Measurements from ENCODE around the gene EYS. TPM values are rescaled to one million over a fixed set of nuclear protein-coding genes. Genes with fewer than 3 reads are reported as not detected.

Gene EYS
- total and polyA plus RNA-seq, 9 of the 15 experiments (the other 6 are each of a cell fraction or from before 2014, with no cell fraction given) = 0.03 to 0.36 (median 0.10) TPM; not detected in 2

- Histone ChIP-seq H3K27me3 (ENCODE audit: control insufficient read depth in 2 of 2, insufficient read depth in 2 of 2, low read length in 2 of 2) (no peaks in the 10 kb centered on the region), H3K4me3 (no peak overlapping the region), H3K9me1 (ENCODE audit: control insufficient read depth, insufficient read depth, low read length) (no peaks in the 10 kb centered on the region), H3K4me1 (replicated peaks in 1 of 2; ENCODE audit: control insufficient read depth in 2 of 2, insufficient read depth in 2 of 2, low read length in 2 of 2) (no peaks in the 10 kb centered on the region), H3K27ac (ENCODE audit: extremely low read depth, low read depth, low read length) (no peak overlapping the region), H4K20me1 (replicated peaks; ENCODE audit: control insufficient read depth, insufficient read depth, low read length) (no peaks in the 10 kb centered on the region), H3K36me3 (ENCODE audit: control insufficient read depth, insufficient read depth, low read length) (no peaks in the 10 kb centered on the region), H3K9me3 (replicated peaks; ENCODE audit: control insufficient read depth, insufficient read depth, low read depth, low read length) (0 out of 2 replicates have a peak, but pooled peaks cover 1% of the 10 kb centered on the region), H3K9ac (ENCODE audit: insufficient read depth in 1 of 2, low read depth in 2 of 2, low read length in 2 of 2) (no peak overlapping the region), H2AFZ (ENCODE audit: low read depth, low read length) (no peak overlapping the region), H3K4me2 (ENCODE audit: insufficient read depth, low read length) (no peak overlapping the region), H3K79me2 (ENCODE audit: control insufficient read depth, insufficient read depth, low read length) (no peaks in the 10 kb centered on the region)
- CTCF ChIA-PET (ENCODE audit: low intra/inter-chr PET ratio) = no interaction called here
- WGBS (ENCODE audit: insufficient coverage, low coverage, missing lambda C conversion rate) = 0% methylated on average over 3 of the region's 3 CpGs
- no peak for TF ChIP-seq GMEB1 (CRISPR knock-in tag; IDR thresholded peaks at IDR 0.05)
- no peak for TF ChIP-seq TEAD1 (CRISPR knock-in tag; IDR thresholded peaks at IDR 0.05)
- no peak for TF ChIP-seq HDGF (IDR thresholded peaks at IDR 0.05)
- no peak for TF ChIP-seq MTA1 (IDR thresholded peaks at IDR 0.05; ENCODE audit: borderline replicate concordance)
- TF ChIP-seq L3MBTL2 (IDR thresholded peaks at IDR 0.05) = no peak
- no peak for TF ChIP-seq SAFB2 (IDR thresholded peaks at IDR 0.05; ENCODE audit: borderline replicate concordance, low read depth, low read length, severe bottlenecking)
- no peak for TF ChIP-seq POLR2A (conservative IDR thresholded peaks at IDR 0.05)
- TF ChIP-seq ZNF280B (CRISPR knock-in tag; IDR thresholded peaks at IDR 0.05) = no peak
- no peak for TF ChIP-seq NR0B1 (IDR thresholded peaks at IDR 0.05; ENCODE audit: partially characterized antibody)
- no peak for TF ChIP-seq BRD9 (IDR thresholded peaks at IDR 0.05; ENCODE audit: low read depth, partially characterized antibody)
- no peak for TF ChIP-seq ZNF740 (CRISPR knock-in tag; IDR thresholded peaks at IDR 0.05)
- TF ChIP-seq ZNF740 (tag; IDR thresholded peaks at IDR 0.05) = no peak
- TF ChIP-seq NFRKB (IDR thresholded peaks at IDR 0.05; ENCODE audit: low read depth) = no peak
- no peak for TF ChIP-seq ATF3 (IDR thresholded peaks at IDR 0.05)
- TF ChIP-seq ATF3 (CRISPR knock-in tag; conservative IDR thresholded peaks at IDR 0.05) = no peak
- no peak for TF ChIP-seq EHMT2 (IDR thresholded peaks at IDR 0.05)
- POLR2A ChIA-PET = no interaction called here
- in situ Hi-C loops (cut with MboI) = no loop called here
- DNase-seq (ENCODE audit: extremely low read depth in 1 of 4, low spot score in 3 of 4) (no peak), ATAC-seq (no peak), FAIRE-seq (no peak)
- no TSS peak for BruUV-seq (replicated peaks)
- intact Hi-C loops (cut with micrococcal nuclease) = no loop called here
Observed at GRCh38 chr6:64672131-64672530, 1034.9 kb downstream of the EYS start.
